ENCODE measurements around the gene ZNHIT6.

ZNHIT6 gene

GRCh38 chr1:85603086-85603880 lies 105.0 kb downstream of the ZNHIT6 start:
- H3K4me3 Mint-ChIP-seq, result no peak overlapping the region
- no peaks in the 10 kb centered on the region for H3K4me1 Mint-ChIP-seq
- DNase-seq (no peak), ATAC-seq (no peak)
- no peaks in the 10 kb centered on the region for H3K27me3 Mint-ChIP-seq
- peaks cover 4% of the 10 kb centered on the region for H3K9me3 Mint-ChIP-seq
- H3K27ac Mint-ChIP-seq, result no peak overlapping the region
- H3K36me3 Mint-ChIP-seq (ENCODE audit: low read depth), result peaks cover 1% of the 10 kb centered on the region

GRCh38 chr1:85602571-85602970 lies 105.7 kb downstream of the ZNHIT6 start:
- Mint-ChIP-seq H3K36me3 (ENCODE audit: low read depth) (peaks cover 1% of the 10 kb centered on the region), H3K27me3 (no peaks in the 10 kb centered on the region), H3K4me3 (no peak overlapping the region), H3K27ac (no peak overlapping the region), H3K9me3 (peaks cover 4% of the 10 kb centered on the region), H3K4me1 (no peaks in the 10 kb centered on the region)
- ATAC-seq, result no peak
- DNase-seq, result no peak

GRCh38 chr1:85601901-85602300 lies 106.3 kb downstream of the ZNHIT6 start:
- H3K27ac Mint-ChIP-seq, result no peak overlapping the region
- H3K27me3 Mint-ChIP-seq, result no peaks in the 10 kb centered on the region
- H3K36me3 Mint-ChIP-seq (ENCODE audit: low read depth), result peaks cover 1% of the 10 kb centered on the region
- H3K9me3 Mint-ChIP-seq, result peaks cover 4% of the 10 kb centered on the region
- no peak overlapping the region for H3K4me3 Mint-ChIP-seq
- ATAC-seq (no peak), DNase-seq (no peak)
- H3K4me1 Mint-ChIP-seq, result no peaks in the 10 kb centered on the region

- no peak for DNase-seq
- peaks cover 4% of the 10 kb centered on the region for H3K9me3 Mint-ChIP-seq
- H3K36me3 Mint-ChIP-seq (ENCODE audit: low read depth), result peaks cover 1% of the 10 kb centered on the region
- no peaks in the 10 kb centered on the region for H3K27me3 Mint-ChIP-seq
- H3K27ac Mint-ChIP-seq, result no peak overlapping the region
- H3K4me1 Mint-ChIP-seq, result no peaks in the 10 kb centered on the region
- no peak overlapping the region for H3K4me3 Mint-ChIP-seq
- ATAC-seq, result no peak
Observed at GRCh38 chr1:85599681-85600080, 108.6 kb downstream of the ZNHIT6 start.
